Mesendoderm (in vitro differentiated cells): ENCODE measurements around the gene CAMK2A.

Experiments
- DNase-seq: peaks from one replicate; pipeline ENCODE4 v3.0.0; 2013
- H2AK5ac ChIP-seq: 2 replicates; pipeline ENCODE4 v1.6.1; 2013; ENCODE audit warnings: low read length, inconsistent platforms
- H2BK120ac ChIP-seq: 2 replicates; pipeline ENCODE4 v1.6.1; 2013; ENCODE audit warnings: low read depth, mild to moderate bottlenecking, low read length, moderate library complexity, mixed read lengths
- H2BK15ac ChIP-seq: replicated peaks from 2 replicates; pipeline ENCODE4 v1.6.1; 2013; ENCODE audit warnings: low read depth, mild to moderate bottlenecking, moderate library complexity
- H2BK5ac ChIP-seq: 2 replicates; pipeline ENCODE4 v1.6.1; 2013; ENCODE audit warnings: low read length, inconsistent platforms
- H3K18ac ChIP-seq: 2 replicates; pipeline ENCODE4 v1.6.1; 2013; ENCODE audit warnings: mild to moderate bottlenecking, low read length, mixed read lengths
- H3K23ac ChIP-seq: one replicate; pipeline ENCODE4 v1.6.1; 2013; ENCODE audit warnings: low read length
- H3K27ac ChIP-seq: 2 replicates; pipeline ENCODE4 v1.5.1; 2013; ENCODE audit warnings: low read depth, mild to moderate bottlenecking, inconsistent platforms, low read length, moderate library complexity
- H3K27me3 ChIP-seq: 2 replicates; pipeline ENCODE4 v1.6.1; 2013; ENCODE audit warnings: low read length, control low read depth, mild to moderate bottlenecking, inconsistent platforms; ENCODE audit not compliant: insufficient read depth, poor library complexity
- H3K36me3 ChIP-seq: 2 replicates; pipeline ENCODE4 v1.6.1; 2013; ENCODE audit warnings: low read length, inconsistent platforms; ENCODE audit not compliant: control insufficient read depth, insufficient read depth
- H3K4ac ChIP-seq: one replicate; pipeline ENCODE4 v1.6.1; 2013; ENCODE audit warnings: low read depth, mild to moderate bottlenecking, low read length, moderate library complexity
- H3K4me1 ChIP-seq: 2 replicates; pipeline ENCODE4 v1.6.1; 2013; ENCODE audit warnings: low read depth, low read length, inconsistent platforms; ENCODE audit not compliant: control insufficient read depth
- H3K4me2 ChIP-seq: 2 replicates; pipeline ENCODE4 v1.6.1; 2013; ENCODE audit warnings: low read length
- H3K4me3 ChIP-seq: 2 replicates; pipeline ENCODE4 v1.5.1; 2013; ENCODE audit warnings: mild to moderate bottlenecking, low read length
- H3K56ac ChIP-seq: one replicate; pipeline ENCODE4 v1.6.1; 2013; ENCODE audit warnings: low read length
- H3K79me1 ChIP-seq: 2 replicates; pipeline ENCODE4 v1.6.1; 2013; ENCODE audit warnings: low read length, inconsistent platforms
- H3K79me2 ChIP-seq: 2 replicates; pipeline ENCODE4 v1.6.1; 2013; ENCODE audit warnings: mild to moderate bottlenecking, low read length; ENCODE audit not compliant: control insufficient read depth, insufficient read depth
- H3K9ac ChIP-seq: 2 replicates; pipeline ENCODE4 v1.6.1; 2013; ENCODE audit warnings: low read length, inconsistent platforms
- H4K5ac ChIP-seq: one replicate; pipeline ENCODE4 v1.6.1; 2013; ENCODE audit warnings: low read length
- H4K8ac ChIP-seq: one replicate; pipeline ENCODE4 v1.6.1; 2013; ENCODE audit warnings: low read depth, mild to moderate bottlenecking, control low read depth, low read length, moderate library complexity
- WGBS: extraction: QIAGEN DNeasy Blood & Tissue Kit; methylation state at CpG from one replicate; pipeline ENCODE4 v1.1.7; 2013; ENCODE audit warnings: low lambda C conversion rate, missing lambda C conversion rate; ENCODE audit not compliant: insufficient coverage; ENCODE audit errors: extremely low coverage; 5-methylcytosine and 5-hydroxymethylcytosine counted together

The CAMK2A gene

DNA sequence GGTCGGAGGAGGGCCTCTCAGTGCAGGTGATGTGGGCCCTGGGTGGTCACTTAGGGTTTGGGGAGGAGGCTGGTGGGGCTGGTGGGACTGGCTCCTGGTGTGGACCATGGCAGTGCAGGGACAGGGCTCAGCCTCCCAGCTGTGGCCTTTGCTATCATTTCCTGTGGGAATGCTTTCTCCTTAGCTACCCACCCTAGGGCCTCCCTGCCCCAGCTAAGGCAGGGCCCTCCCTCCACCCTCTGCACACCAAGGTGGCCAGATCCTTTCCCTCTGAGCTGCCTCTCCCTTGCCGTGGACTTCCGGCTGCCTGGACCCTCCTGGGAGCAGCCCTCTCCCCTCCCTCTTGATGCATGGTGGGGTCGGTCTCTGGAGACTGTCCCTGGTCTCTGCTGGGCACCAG lies 35.9 kb upstream of the CAMK2A start:
- Histone ChIP-seq H3K4me2 (no peak overlapping the region), H4K8ac (no peak overlapping the region), H2BK120ac (no peak overlapping the region), H3K4ac (no peak overlapping the region), H2AK5ac (no peak overlapping the region), H3K4me1 (no peaks in the 10 kb centered on the region), H3K27me3 (no peaks in the 10 kb centered on the region), H2BK15ac (no peak overlapping the region), H3K56ac (no peak overlapping the region), H4K5ac (no peak overlapping the region), H3K4me3 (no peak overlapping the region), H3K18ac (no peak overlapping the region), H3K23ac (no peak overlapping the region), H3K36me3 (no peaks in the 10 kb centered on the region), H2BK5ac (no peak overlapping the region), H3K9ac (no peak overlapping the region), H3K79me1 (no peaks in the 10 kb centered on the region), H3K79me2 (no peaks in the 10 kb centered on the region), H3K27ac (no peak overlapping the region)
- WGBS = no CpG with 5 or more reads among the region's 4 CpGs
- no peak for DNase-seq

DNA sequence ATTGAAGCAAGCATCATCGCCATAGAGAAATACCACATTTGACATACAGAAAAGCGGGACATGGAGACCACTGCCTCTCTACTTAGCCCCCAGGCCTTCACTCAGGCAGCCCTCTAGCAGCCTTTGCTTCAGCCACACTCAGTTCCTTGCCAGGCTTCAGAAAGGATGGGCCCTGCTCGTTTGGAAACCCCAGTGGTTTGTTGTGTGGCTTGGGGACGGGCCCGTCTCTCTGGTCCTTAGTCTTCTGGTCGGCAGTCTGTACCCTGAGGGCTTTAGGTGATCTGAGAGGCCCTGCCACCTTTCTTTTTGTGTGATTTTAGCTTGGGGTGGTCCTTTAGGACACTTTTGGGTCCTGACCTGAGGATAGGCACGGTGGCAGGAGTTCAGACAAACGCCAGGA lies 34.2 kb upstream of the CAMK2A start:
- H2AK5ac ChIP-seq = no peak overlapping the region
- no peaks in the 10 kb centered on the region for H3K36me3 ChIP-seq
- no peaks in the 10 kb centered on the region for H3K79me2 ChIP-seq

DNA sequence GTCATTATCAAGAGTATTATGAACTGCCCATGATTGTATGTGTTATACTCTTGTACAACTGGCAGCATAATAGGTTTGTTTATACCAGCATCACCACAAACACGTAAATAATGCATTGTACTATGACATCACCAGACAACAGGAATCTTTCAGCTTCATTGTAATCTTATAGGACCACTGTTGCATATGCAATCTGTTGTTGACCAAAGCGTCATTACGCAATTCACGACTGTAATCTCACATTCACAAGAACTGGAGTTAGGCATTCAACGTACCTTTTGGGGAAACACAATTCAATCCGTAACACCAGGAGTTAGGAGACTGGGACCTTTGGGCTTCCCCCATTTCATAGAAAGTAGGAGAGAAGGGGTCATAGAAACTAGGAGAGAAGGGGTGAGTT lies 33.5 kb upstream of the CAMK2A start:
- no peak overlapping the region for H2BK15ac ChIP-seq
- H2BK120ac ChIP-seq = no peak overlapping the region
- H3K9ac ChIP-seq = no peak overlapping the region
- H3K27me3 ChIP-seq = no peaks in the 10 kb centered on the region
- H3K56ac ChIP-seq = no peak overlapping the region
- no peaks in the 10 kb centered on the region for H3K79me2 ChIP-seq
- no peaks in the 10 kb centered on the region for H3K36me3 ChIP-seq
- H3K79me1 ChIP-seq = no peaks in the 10 kb centered on the region
- H3K4ac ChIP-seq = no peak overlapping the region
- H2BK5ac ChIP-seq = no peak overlapping the region
- DNase-seq = no peak
- H4K8ac ChIP-seq = no peak overlapping the region
- H2AK5ac ChIP-seq = no peak overlapping the region
- no CpG with 5 or more reads among the region's 6 CpGs for WGBS
- no peak overlapping the region for H3K23ac ChIP-seq
- H4K5ac ChIP-seq = no peak overlapping the region
- no peak overlapping the region for H3K18ac ChIP-seq
- no peak overlapping the region for H3K4me3 ChIP-seq
- peaks cover 2% of the 10 kb centered on the region for H3K4me1 ChIP-seq
- no peak overlapping the region for H3K27ac ChIP-seq
- H3K4me2 ChIP-seq = no peak overlapping the region

More for the DNA sequence above, 34.2 kb upstream of the CAMK2A start:
- H3K23ac ChIP-seq = no peak overlapping the region
- no peak overlapping the region for H4K8ac ChIP-seq
- H2BK15ac ChIP-seq = no peak overlapping the region
- no CpG with 5 or more reads among the region's 8 CpGs for WGBS
- H3K27ac ChIP-seq = no peak overlapping the region
- H3K4me2 ChIP-seq = no peak overlapping the region
- H2BK5ac ChIP-seq = no peak overlapping the region
- no peak overlapping the region for H3K9ac ChIP-seq
- H3K56ac ChIP-seq = no peak overlapping the region
- no peak overlapping the region for H3K4ac ChIP-seq
- H2BK120ac ChIP-seq = no peak overlapping the region
- H3K79me1 ChIP-seq = no peaks in the 10 kb centered on the region
- no peak overlapping the region for H3K4me3 ChIP-seq
- no peaks in the 10 kb centered on the region for H3K27me3 ChIP-seq
- no peak overlapping the region for H3K18ac ChIP-seq
- no peak overlapping the region for H4K5ac ChIP-seq
- H3K4me1 ChIP-seq = no peaks in the 10 kb centered on the region
- no peak for DNase-seq

DNA sequence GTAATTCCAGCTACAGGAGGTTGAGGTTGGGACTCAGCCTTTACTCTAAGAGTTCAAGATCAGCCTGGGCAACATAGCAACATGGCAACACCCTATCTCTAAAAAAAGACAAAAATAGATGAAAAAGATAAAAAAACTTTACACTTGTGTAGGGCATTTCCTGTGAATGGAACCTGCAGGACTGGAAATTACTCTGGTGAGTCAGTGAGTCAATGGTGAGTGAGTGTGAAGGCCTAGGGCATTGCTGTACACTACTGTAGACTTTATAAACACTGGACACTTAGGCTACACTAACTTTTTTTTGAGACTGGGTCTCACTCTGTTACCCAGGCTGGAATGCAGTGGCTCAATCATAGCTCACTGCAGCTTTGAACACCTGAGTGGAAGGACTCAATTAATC lies 32.6 kb upstream of the CAMK2A start:
- no peaks in the 10 kb centered on the region for H3K27me3 ChIP-seq
- no peak overlapping the region for H3K23ac ChIP-seq
- DNase-seq = no peak
- H2BK120ac ChIP-seq = no peak overlapping the region
- H3K4me2 ChIP-seq = no peak overlapping the region
- H3K79me1 ChIP-seq = no peaks in the 10 kb centered on the region
- no peak overlapping the region for H3K56ac ChIP-seq
- H4K5ac ChIP-seq = no peak overlapping the region
- no peak overlapping the region for H3K4me3 ChIP-seq
- no peak overlapping the region for H2BK5ac ChIP-seq
- H4K8ac ChIP-seq = no peak overlapping the region
- no peak overlapping the region for H3K18ac ChIP-seq
- no peak overlapping the region for H3K9ac ChIP-seq
- peaks cover 5% of the 10 kb centered on the region for H3K4me1 ChIP-seq
- no peaks in the 10 kb centered on the region for H3K36me3 ChIP-seq
- H3K27ac ChIP-seq = no peak overlapping the region
- no peaks in the 10 kb centered on the region for H3K79me2 ChIP-seq
- no peak overlapping the region for H2BK15ac ChIP-seq
- H2AK5ac ChIP-seq = no peak overlapping the region
- no peak overlapping the region for H3K4ac ChIP-seq

DNA sequence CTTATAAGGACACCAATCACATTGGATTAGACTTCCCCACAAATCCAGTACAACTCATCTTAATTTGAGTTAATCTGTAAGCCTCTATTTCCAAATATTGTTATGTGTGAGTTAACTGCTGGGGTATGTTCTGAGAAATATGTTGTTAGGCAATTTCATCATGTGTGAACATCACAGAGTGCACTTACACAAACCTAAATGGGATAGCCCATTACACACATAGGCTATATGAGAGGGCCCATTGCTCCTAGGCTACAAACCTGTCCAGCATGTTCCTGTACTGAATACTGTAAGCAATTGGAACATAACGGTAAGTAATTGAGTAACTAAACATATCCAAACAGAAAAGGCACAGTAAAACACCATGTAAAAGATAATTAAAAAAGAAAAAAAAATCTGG lies 32.2 kb upstream of the CAMK2A start:
- H3K27me3 ChIP-seq = no peaks in the 10 kb centered on the region
- no peaks in the 10 kb centered on the region for H3K79me2 ChIP-seq
- no peak overlapping the region for H4K5ac ChIP-seq
- no peak overlapping the region for H3K4me2 ChIP-seq
- no peaks in the 10 kb centered on the region for H3K79me1 ChIP-seq
- H3K4me1 ChIP-seq = peaks cover 5% of the 10 kb centered on the region
- H4K8ac ChIP-seq = no peak overlapping the region
- H3K36me3 ChIP-seq = no peaks in the 10 kb centered on the region
- DNase-seq = no peak
- H3K9ac ChIP-seq = no peak overlapping the region
- no peak overlapping the region for H3K4me3 ChIP-seq
- no CpG with 5 or more reads among the region's 1 CpG for WGBS
- H3K23ac ChIP-seq = no peak overlapping the region
- H2BK120ac ChIP-seq = no peak overlapping the region
- no peak overlapping the region for H3K56ac ChIP-seq
- no peak overlapping the region for H2BK15ac ChIP-seq
- H3K18ac ChIP-seq = no peak overlapping the region
- H2BK5ac ChIP-seq = no peak overlapping the region
- no peak overlapping the region for H3K27ac ChIP-seq
- H2AK5ac ChIP-seq = no peak overlapping the region
- H3K4ac ChIP-seq = no peak overlapping the region

DNA sequence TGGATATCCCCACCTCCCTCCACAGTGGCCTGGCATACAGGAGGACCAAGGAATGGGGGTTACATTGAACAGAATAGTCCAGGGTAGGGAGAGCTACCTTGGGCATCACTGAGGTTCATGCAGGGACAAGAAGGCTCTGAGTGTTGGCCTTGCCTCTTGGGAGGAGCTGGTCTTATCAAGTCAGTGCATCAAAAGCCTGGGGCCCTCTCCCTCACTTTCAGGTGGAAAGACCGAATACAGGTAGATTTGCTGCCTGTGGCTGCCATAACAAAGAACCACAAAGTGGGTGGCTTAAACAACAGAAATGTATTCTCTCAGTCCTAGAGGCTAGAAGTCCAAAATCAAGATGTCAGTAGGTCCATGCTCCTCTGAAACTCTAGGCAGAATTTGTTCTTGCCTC lies 31.6 kb upstream of the CAMK2A start:
- no peak overlapping the region for H3K18ac ChIP-seq
- no peak overlapping the region for H2BK120ac ChIP-seq
- no peaks in the 10 kb centered on the region for H3K79me1 ChIP-seq
- H3K4me3 ChIP-seq = no peak overlapping the region
- DNase-seq = no peak
- no peak overlapping the region for H3K4ac ChIP-seq
- no peak overlapping the region for H3K23ac ChIP-seq
- no peaks in the 10 kb centered on the region for H3K36me3 ChIP-seq
- WGBS = no CpG with 5 or more reads among the region's 1 CpG
- no peak overlapping the region for H3K9ac ChIP-seq
- no peak overlapping the region for H4K5ac ChIP-seq
- H4K8ac ChIP-seq = no peak overlapping the region
- H3K27ac ChIP-seq = no peak overlapping the region
- H3K4me2 ChIP-seq = no peak overlapping the region
- H3K79me2 ChIP-seq = no peaks in the 10 kb centered on the region
- no peak overlapping the region for H2BK5ac ChIP-seq
- no peaks in the 10 kb centered on the region for H3K27me3 ChIP-seq
- H2BK15ac ChIP-seq = no peak overlapping the region
- H3K56ac ChIP-seq = no peak overlapping the region
- H2AK5ac ChIP-seq = no peak overlapping the region
- peaks cover 5% of the 10 kb centered on the region for H3K4me1 ChIP-seq
